Common myeloid progenitor, CD34-positive (primary cell): ENCODE measurements around the gene STX1A.
A peak's percentile ranks its signal among the peaks of the same experiment; 100 is the strongest.

ENCODE experiments used
- CTCF ChIA-PET: fragments of 350-600 bp; sonication (Branson Sonifier 250); formaldehyde crosslinking; loops from one replicate; lab custom pipeline; 2021; ENCODE audit warnings: antibody characterized with exemption; lab: Charles Lee
- POLR2A ChIA-PET: fragments of 350-600 bp; sonication (Branson Sonifier 250); formaldehyde crosslinking; loops from one replicate; lab custom pipeline; 2021; ENCODE audit warnings: antibody characterized with exemption; lab: Charles Lee
- DNase-seq, 3 donors: peaks; one replicate each; pipeline versions ENCODE4 v3.0.0 to v3.0.0-alpha.2; 2013
- H3K27ac ChIP-seq, 2 experiments: 1 replicate in 1 of 2; 2 replicates in 1 of 2; pipeline ENCODE4 v1.7.0; 2013; ENCODE audit warnings: inconsistent platforms in 2 of 2, low read length in 2 of 2, mild to moderate bottlenecking in 2 of 2, low read depth in 1 of 2, moderate library complexity in 1 of 2; ENCODE audit not compliant: severe bottlenecking in 2 of 2, insufficient read depth in 1 of 2, poor library complexity in 1 of 2
- H3K27me3 ChIP-seq, 5 experiments: replicated peaks in 2 of 5; 1 replicate in 3 of 5; 2 replicates in 2 of 5; pipeline versions ENCODE4 v1.6.1 to v1.7.0; 2013; ENCODE audit warnings: low read length in 4 of 5, mild to moderate bottlenecking in 2 of 5, moderate library complexity in 2 of 5, inconsistent platforms in 1 of 5; ENCODE audit not compliant: insufficient read depth in 5 of 5, control insufficient read depth in 4 of 5
- H3K36me3 ChIP-seq, 4 experiments: 1 replicate in 2 of 4; 2 replicates in 2 of 4; pipeline versions ENCODE4 v1.6.1 to v1.7.0; 2013; ENCODE audit warnings: low read length in 3 of 4, control low read depth in 1 of 4, mild to moderate bottlenecking in 1 of 4; ENCODE audit not compliant: control insufficient read depth in 4 of 4, insufficient read depth in 4 of 4
- H3K4me1 ChIP-seq, 4 experiments: 1 replicate in 3 of 4; 2 replicates in 1 of 4; pipeline versions ENCODE4 v1.6.1 to v1.7.1; 2013; ENCODE audit warnings: low read length in 3 of 4, mild to moderate bottlenecking in 3 of 4, control low read depth in 1 of 4, inconsistent platforms in 1 of 4, moderate library complexity in 1 of 4; ENCODE audit not compliant: control insufficient read depth in 4 of 4, insufficient read depth in 4 of 4; ENCODE audit errors: control extremely low read depth in 1 of 4
- H3K4me3 ChIP-seq, 7 experiments: 1 replicate in 4 of 7; 2 replicates in 3 of 7; pipeline versions ENCODE4 v1.5.1 to v1.7.0; 2013; ENCODE audit warnings: mild to moderate bottlenecking in 7 of 7, low read length in 6 of 7, moderate library complexity in 6 of 7, inconsistent platforms in 2 of 7, low read depth in 2 of 7, control low read depth in 1 of 7; ENCODE audit not compliant: insufficient read depth in 4 of 7, control insufficient read depth in 1 of 7; ENCODE audit errors: extremely low read depth in 1 of 7
- H3K9me3 ChIP-seq, 5 experiments: 1 replicate in 4 of 5; 2 replicates in 1 of 5; pipeline versions ENCODE4 v1.6.1 to v1.7.1; 2013; ENCODE audit warnings: low read length in 4 of 5, mild to moderate bottlenecking in 2 of 5, inconsistent platforms in 1 of 5, low read depth in 1 of 5, moderate library complexity in 1 of 5; ENCODE audit not compliant: control insufficient read depth in 4 of 5, insufficient read depth in 2 of 5; ENCODE audit errors: control extremely low read depth in 1 of 5
- WGBS: methylation state at CpG from one replicate; pipeline ENCODE4 v1.1.5; 2013; ENCODE audit not compliant: insufficient coverage; 5-methylcytosine and 5-hydroxymethylcytosine counted together

STX1A gene

GRCh38 chr7:73712773-73713172 lies 6.7 kb downstream of the STX1A start:
- ChIA-PET CTCF (interaction anchor here (1.8 to 3.2 kb wide), 4 partner anchors 9 to 13 kb away, joined by 5 to 9 read pairs (median 6); no protein-coding TSS in a partner anchor), POLR2A (no interaction called here)

GRCh38 chr7:73708961-73709549 lies 10.4 kb downstream of the STX1A start:
- Histone ChIP-seq H3K27me3 (peaks cover 0 to 93% (median 38%) of the 10 kb centered on the region in 5 experiments), H3K4me3 (no peak overlapping the region), H3K36me3 (no peaks in the 10 kb centered on the region), H3K4me1 (peaks cover 0 to 14% (median 6%) of the 10 kb centered on the region in 4 experiments), H3K27ac (no peak overlapping the region), H3K9me3 (no peaks in the 10 kb centered on the region)
- no peak for DNase-seq
- CTCF ChIA-PET, result interaction anchor here (0.7 to 1.4 kb wide), 2 partner anchors 9 to 44 kb away, joined by 3 to 4 read pairs; no protein-coding TSS in a partner anchor
- 87% methylated on average over 13 of the region's 16 CpGs for WGBS
- POLR2A ChIA-PET, result no interaction called here

More at GRCh38 chr7:73712773-73713172, 6.7 kb downstream of the STX1A start:
- Histone ChIP-seq H3K27me3 (peaks cover 0 to 89% (median 34%) of the 10 kb centered on the region in 5 experiments), H3K9me3 (no peaks in the 10 kb centered on the region), H3K4me3 (no peak overlapping the region), H3K27ac (no peak overlapping the region), H3K4me1 (peaks cover 0 to 25% (median 22%) of the 10 kb centered on the region in 4 experiments), H3K36me3 (no peaks in the 10 kb centered on the region)
- WGBS, result 67% methylated on average over 1 of the region's 1 CpG
- DNase-seq, result no peak

DNA sequence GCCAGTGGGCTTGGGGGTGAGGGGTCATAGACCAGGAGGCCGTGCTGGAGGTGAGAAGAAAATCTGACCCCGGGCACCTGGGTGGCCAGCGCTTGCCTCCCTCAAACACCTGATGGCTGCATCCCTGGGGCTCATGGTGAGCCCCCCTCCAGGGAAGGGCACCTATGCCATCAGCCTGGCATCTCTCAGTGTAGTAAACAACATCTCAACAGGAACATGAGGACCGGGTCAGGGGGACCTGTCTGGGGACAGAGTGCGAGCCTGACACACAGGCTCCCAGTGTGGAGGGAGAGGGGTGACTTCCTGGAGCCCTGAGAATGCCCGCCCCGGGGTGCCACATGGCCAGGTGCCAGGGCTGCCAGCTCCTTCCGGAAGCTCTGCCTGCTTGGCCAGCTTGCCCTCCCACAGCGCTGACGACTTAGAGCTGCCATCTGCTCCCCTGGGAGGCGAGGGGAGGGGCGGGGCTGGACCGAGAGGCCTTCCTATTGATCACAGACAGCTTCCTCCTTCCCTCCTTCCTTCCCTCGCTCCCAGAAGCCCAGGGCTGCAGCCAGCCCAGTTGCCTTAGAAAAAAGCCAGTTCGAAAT lies 12.3 kb downstream of the STX1A start:
- 35% methylated on average over 10 of the region's 15 CpGs for WGBS
- H3K36me3 ChIP-seq, result no peaks in the 10 kb centered on the region
- H3K27ac ChIP-seq, result no peak overlapping the region
- CTCF ChIA-PET, result interaction anchor here (0.8 to 2.3 kb wide), 4 partner anchors 10 to 30 kb away, joined by 3 to 9 read pairs (median 7); no protein-coding TSS in a partner anchor
- H3K27me3 ChIP-seq, result peaks cover 0 to 91% (median 38%) of the 10 kb centered on the region in 5 experiments
- POLR2A ChIA-PET, result interaction anchor here (0.6 to 0.8 kb wide), 4 partner anchors 11 to 62 kb away, joined by 3 read pairs; no protein-coding TSS in a partner anchor
- peak in 1 of 3 donors; percentile 41 for DNase-seq
- H3K4me1 ChIP-seq, result peaks cover 0 to 19% (median 6%) of the 10 kb centered on the region in 4 experiments
- H3K9me3 ChIP-seq, result no peaks in the 10 kb centered on the region
- no peak overlapping the region for H3K4me3 ChIP-seq

- POLR2A ChIA-PET, result interaction anchor here (0.6 to 0.8 kb wide), 4 partner anchors 7 to 62 kb away, joined by 3 read pairs; no protein-coding TSS in a partner anchor
- peaks cover 0 to 91% (median 40%) of the 10 kb centered on the region in 5 experiments for H3K27me3 ChIP-seq
- WGBS, result 63% methylated on average over 18 of the region's 25 CpGs
- H3K27ac ChIP-seq, result no peak overlapping the region
- no peaks in the 10 kb centered on the region for H3K9me3 ChIP-seq
- no peak overlapping the region for H3K4me3 ChIP-seq
- peaks cover 0 to 19% (median 6%) of the 10 kb centered on the region in 4 experiments for H3K4me1 ChIP-seq
- no peaks in the 10 kb centered on the region for H3K36me3 ChIP-seq
- peak; percentile 40 to 85 (median 83) for DNase-seq
- CTCF ChIA-PET, result interaction anchor here (0.6 to 2.3 kb wide), 8 partner anchors 9 to 382 kb away, joined by 3 to 9 read pairs (median 4); no protein-coding TSS in a partner anchor
Observed at GRCh38 chr7:73706126-73707044, 13.1 kb downstream of the STX1A start.

DNA sequence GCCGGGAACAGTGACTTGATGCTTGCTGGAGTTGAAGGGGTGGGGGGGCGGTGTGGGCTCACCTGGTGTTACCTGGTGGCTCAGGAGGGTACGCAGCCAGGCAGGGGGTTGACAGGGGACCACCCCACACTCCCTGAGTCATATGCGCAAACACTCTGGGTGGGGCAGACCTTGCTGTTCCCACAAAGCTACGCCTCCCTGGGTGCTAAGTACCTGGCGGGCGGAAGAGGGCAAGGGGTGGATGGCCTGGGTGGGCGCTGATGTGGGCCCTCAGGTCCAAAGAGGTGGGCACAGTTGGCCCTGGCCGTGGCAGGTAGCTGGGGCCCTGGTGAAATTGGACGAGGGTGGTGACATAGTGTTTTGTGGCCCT lies 13.9 kb downstream of the STX1A start:
- Histone ChIP-seq H3K27me3 (peaks cover 0 to 91% (median 40%) of the 10 kb centered on the region in 5 experiments), H3K9me3 (no peaks in the 10 kb centered on the region), H3K4me1 (peaks cover 0 to 19% (median 6%) of the 10 kb centered on the region in 4 experiments), H3K4me3 (no peak overlapping the region), H3K36me3 (no peaks in the 10 kb centered on the region), H3K27ac (no peak overlapping the region)
- POLR2A ChIA-PET, result interaction anchor here (0.8 kb wide), 1 partner anchor 8 kb away, joined by 3 read pairs; no protein-coding TSS in a partner anchor
- CTCF ChIA-PET, result interaction anchor here (1.0 to 2.3 kb wide), 5 partner anchors 8 to 382 kb away, joined by 3 to 9 read pairs (median 6); no protein-coding TSS in a partner anchor
- no peak for DNase-seq
- 91% methylated on average over 8 of the region's 10 CpGs for WGBS

GRCh38 chr7:73704640-73705550 lies 14.6 kb downstream of the STX1A start:
- no peak for DNase-seq
- WGBS, result 76% methylated on average over 20 of the region's 23 CpGs
- Histone ChIP-seq H3K36me3 (no peaks in the 10 kb centered on the region), H3K9me3 (no peaks in the 10 kb centered on the region), H3K4me3 (no peak overlapping the region), H3K4me1 (peaks cover 0 to 19% (median 6%) of the 10 kb centered on the region in 4 experiments), H3K27ac (no peak overlapping the region), H3K27me3 (peaks cover 0 to 90% (median 40%) of the 10 kb centered on the region in 5 experiments)
- ChIA-PET POLR2A (interaction anchor here (0.6 kb wide), 1 partner anchor 51 kb away, joined by 3 read pairs; no protein-coding TSS in a partner anchor), CTCF (interaction anchor here (0.6 to 2.3 kb wide), 10 partner anchors 7 to 1757 kb away, joined by 3 to 8 read pairs (median 3); no protein-coding TSS in a partner anchor)
